Kidney (tissue), 14 donors: ENCODE results near the gene ACAP3. TPM values are rescaled to one million over a fixed set of nuclear protein-coding genes. Genes with fewer than 3 reads are reported as not detected.

Experiments used
- DNase-seq, 5 donors: peaks; one replicate each; pipeline ENCODE4 v3.0.0-alpha.2; 2013 to 2020
- FAIRE-seq: peaks from 2 replicates; lab custom pipeline; 2012; peaks lifted over from hg19 to GRCh38; lab: Jason Lieb, UNC
- H3K27ac ChIP-seq, 2 donors: one replicate each; pipeline ENCODE4 v1.7.0; 2013; ENCODE audit warnings: low read depth in 2 of 2, low read length in 2 of 2, inconsistent platforms in 1 of 2
- H3K27me3 ChIP-seq: one replicate; pipeline ENCODE4 v1.7.1; 2013; ENCODE audit warnings: low read length, inconsistent platforms; ENCODE audit not compliant: control insufficient read depth, insufficient read depth
- H3K36me3 ChIP-seq, 3 donors: one replicate each; pipeline versions ENCODE4 v1.7.0 to v1.7.1; 2013; ENCODE audit warnings: low read length in 3 of 3, control low read depth in 1 of 3, inconsistent platforms in 1 of 3; ENCODE audit not compliant: insufficient read depth in 3 of 3, control insufficient read depth in 2 of 3
- H3K4me1 ChIP-seq, 3 donors: one replicate each; pipeline versions ENCODE4 v1.7.0 to v1.7.1; 2013; ENCODE audit warnings: low read length in 3 of 3, inconsistent platforms in 1 of 3, low read depth in 1 of 3; ENCODE audit not compliant: control insufficient read depth in 2 of 3, insufficient read depth in 2 of 3
- H3K4me3 ChIP-seq, 3 donors: one replicate each; pipeline versions ENCODE4 v1.7.0 to v1.8.1; 2013; ENCODE audit warnings: low read length in 3 of 3, control low read depth in 1 of 3, inconsistent platforms in 1 of 3
- H3K9ac ChIP-seq, 3 donors: one replicate each; pipeline versions ENCODE4 v1.7.0 to v1.7.1; 2013; ENCODE audit warnings: low read length in 3 of 3, control low read depth in 1 of 3, inconsistent platforms in 1 of 3
- H3K9me3 ChIP-seq, 3 donors: one replicate each; pipeline versions ENCODE4 v1.7.0 to v1.7.1; 2013; ENCODE audit warnings: low read length in 3 of 3, control low read depth in 1 of 3, inconsistent platforms in 1 of 3; ENCODE audit not compliant: control insufficient read depth in 2 of 3, insufficient read depth in 1 of 3
- intact Hi-C: fragments of 100-400 bp; cut with DNase I; formaldehyde crosslinking; loops from one replicate; pipeline ENCODE4 v1.11.1; 2022
- polyA plus RNA-seq: library from polyadenylated mRNA; stranded (reverse); fragments of 350-450 nt; fragmentation: Illumina TruSeq; extraction: RNeasy Lipid Tissue Mini Kit (QIAGEN cat#74804); gene quantifications from one replicate; pipeline ENCODE4 v1.2.3, GENCODE V29; 2014; ENCODE audit warnings: low read depth, low replicate concordance; ENCODE audit not compliant: insufficient read depth
- total RNA-seq: library from RNA; stranded (reverse); fragmentation: NEBNext Ultra II Directional; extraction: Animal tissue kit (Norgen Biotek cat#: 25700); gene quantifications from one replicate; pipeline ENCODE4 v1.2.1, GENCODE V29; 2021
- TF ChIP-seq, protein P1 (sequence below): IDR thresholded peaks from 3 replicates; pipeline ENCODE4 v1.5.1; 2012; ENCODE audit warnings: mild to moderate bottlenecking, moderate library complexity, borderline replicate concordance; ENCODE audit not compliant: insufficient read depth; ENCODE audit errors: extremely low read depth
- donor health status: control.
- donor health status: control.
- donor health status: control.
- donor health status: control.
- donor health status: control.
- donor health status: DM: yes; HTN: yes; CAD: no.
- donor health status: Normal renal cell carcinoma (clear cell type).

ACAP3 gene
- total and polyA plus RNA-seq, 2 donors from 2014 or later, result 15.9 to 39.5 TPM

DNA sequence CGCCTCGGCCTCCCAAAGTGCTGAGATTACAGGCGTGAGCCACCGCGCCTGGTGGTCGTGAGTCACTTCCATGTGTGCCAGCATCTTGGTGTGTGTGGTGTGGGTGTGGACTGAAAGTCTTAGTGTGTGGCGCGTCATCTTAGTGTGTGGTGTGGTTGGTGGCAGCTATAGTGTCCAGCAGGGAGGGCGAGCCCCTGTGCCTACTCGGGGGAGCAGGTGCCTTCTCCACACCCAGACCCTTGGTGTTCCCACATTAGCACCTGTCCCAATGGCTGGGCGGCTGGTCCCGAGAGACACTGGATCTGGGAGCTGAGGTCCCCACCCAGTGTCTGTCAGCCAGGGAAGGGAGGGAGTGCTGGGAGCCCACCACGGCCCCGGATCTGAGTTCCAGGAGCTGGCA lies 24.7 kb downstream of the ACAP3 start:
- DNase-seq, result no peak
- intact Hi-C loops, result no loop called here

DNA sequence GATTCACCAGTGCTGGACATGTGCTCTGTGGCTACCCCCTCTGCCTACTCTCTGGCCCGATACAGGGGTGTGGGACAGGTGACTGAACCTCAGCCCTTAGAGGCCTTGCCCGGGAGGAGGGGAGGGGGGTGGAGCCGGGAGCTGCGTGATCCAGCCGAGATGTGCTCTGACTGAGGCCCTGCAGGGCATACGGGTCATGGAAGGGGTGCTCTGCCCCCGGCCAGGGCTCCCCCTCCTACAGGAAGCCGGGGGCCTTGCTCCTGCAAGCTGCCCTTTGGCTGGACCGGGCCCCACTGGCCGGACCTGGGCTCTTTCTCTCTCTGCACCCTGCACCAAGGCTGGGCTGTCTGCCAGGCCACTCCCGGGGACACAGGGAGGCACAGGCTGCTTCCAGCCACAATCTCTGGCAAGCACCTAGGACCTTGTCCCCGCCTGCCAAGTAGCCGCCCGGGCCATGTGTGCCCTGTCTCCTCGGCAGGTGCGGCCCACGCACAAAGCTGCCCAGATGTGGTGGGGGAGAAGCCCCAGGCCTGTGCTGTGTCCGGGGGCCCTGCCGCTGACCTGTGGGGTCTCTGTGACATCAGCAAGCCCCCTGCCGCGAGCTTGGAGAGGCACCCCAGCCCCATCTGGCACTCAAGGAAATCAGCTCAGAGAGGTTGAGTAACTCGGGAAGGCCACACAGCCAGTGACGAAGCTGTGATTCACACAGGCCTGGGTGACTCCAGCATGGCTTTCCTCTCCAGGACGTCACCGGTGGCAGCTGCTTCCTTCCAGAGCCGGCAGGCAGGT lies 26.0 kb downstream of the ACAP3 start:
- no peaks in the 10 kb centered on the region for H3K27me3 ChIP-seq
- intact Hi-C loops, result no loop called here
- H3K9me3 ChIP-seq, result no peaks in the 10 kb centered on the region
- TF ChIP-seq, protein P1, sequence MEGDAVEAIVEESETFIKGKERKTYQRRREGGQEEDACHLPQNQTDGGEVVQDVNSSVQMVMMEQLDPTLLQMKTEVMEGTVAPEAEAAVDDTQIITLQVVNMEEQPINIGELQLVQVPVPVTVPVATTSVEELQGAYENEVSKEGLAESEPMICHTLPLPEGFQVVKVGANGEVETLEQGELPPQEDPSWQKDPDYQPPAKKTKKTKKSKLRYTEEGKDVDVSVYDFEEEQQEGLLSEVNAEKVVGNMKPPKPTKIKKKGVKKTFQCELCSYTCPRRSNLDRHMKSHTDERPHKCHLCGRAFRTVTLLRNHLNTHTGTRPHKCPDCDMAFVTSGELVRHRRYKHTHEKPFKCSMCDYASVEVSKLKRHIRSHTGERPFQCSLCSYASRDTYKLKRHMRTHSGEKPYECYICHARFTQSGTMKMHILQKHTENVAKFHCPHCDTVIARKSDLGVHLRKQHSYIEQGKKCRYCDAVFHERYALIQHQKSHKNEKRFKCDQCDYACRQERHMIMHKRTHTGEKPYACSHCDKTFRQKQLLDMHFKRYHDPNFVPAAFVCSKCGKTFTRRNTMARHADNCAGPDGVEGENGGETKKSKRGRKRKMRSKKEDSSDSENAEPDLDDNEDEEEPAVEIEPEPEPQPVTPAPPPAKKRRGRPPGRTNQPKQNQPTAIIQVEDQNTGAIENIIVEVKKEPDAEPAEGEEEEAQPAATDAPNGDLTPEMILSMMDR, result no peak
- no peak for FAIRE-seq
- peak overlapping the region in 1 of 3 donors; percentile 46 for H3K9ac ChIP-seq
- peak overlapping the region in 1 of 2 donors; percentile 57 for H3K27ac ChIP-seq
- peak in 2 of 5 donors; percentile 53 to 92 for DNase-seq
- H3K36me3 ChIP-seq, result no peaks in the 10 kb centered on the region
- H3K4me3 ChIP-seq, result no peak overlapping the region
- H3K4me1 ChIP-seq, result peaks cover 0 to 13% (median 6%) of the 10 kb centered on the region in 3 donors

More for the DNA sequence above, 24.7 kb downstream of the ACAP3 start:
- H3K4me1 ChIP-seq, result peaks cover 0 to 13% (median 6%) of the 10 kb centered on the region in 3 donors
- no peak overlapping the region for H3K4me3 ChIP-seq
- no peaks in the 10 kb centered on the region for H3K9me3 ChIP-seq
- H3K9ac ChIP-seq, result no peak overlapping the region
- no peaks in the 10 kb centered on the region for H3K27me3 ChIP-seq
- TF ChIP-seq, protein P1, result no peak
- H3K36me3 ChIP-seq, result no peaks in the 10 kb centered on the region
- no peak for FAIRE-seq
- H3K27ac ChIP-seq, result no peak overlapping the region

DNA sequence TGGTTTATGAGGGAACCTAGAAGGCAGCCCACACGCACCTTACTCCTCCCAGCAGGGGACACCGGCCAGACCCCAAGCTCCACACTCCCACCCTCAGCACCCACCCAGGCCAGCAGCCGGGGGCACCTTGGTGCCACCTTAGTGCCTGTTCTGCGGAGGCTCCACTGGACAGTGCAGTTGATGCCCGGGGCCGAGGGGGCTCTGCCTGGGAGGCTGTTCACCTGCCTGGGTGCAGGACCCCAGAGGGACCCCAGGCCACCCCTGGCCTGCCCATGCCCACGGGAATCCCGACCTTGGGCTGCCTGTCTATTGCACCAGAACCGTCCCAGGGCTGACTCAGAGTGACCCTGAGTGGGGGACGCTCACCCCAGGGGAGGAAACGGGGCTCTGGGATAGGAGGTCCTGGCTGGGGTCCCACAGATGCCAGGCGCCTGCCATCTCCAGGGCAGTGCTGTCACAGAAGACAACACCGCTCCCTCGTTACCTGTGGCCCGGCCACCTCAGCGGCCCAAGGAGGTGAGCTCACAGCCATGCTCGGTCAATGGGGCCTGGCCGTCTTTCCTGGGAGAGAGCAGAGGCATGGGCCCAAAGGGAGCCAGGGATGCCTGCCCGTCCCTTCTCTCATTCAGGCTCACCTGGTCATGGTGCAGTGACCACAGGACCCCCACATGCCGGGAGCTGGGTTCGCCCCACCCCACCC lies 26.8 kb downstream of the ACAP3 start:
- DNase-seq, result peak in 1 of 5 donors; percentile 63
- no peak for FAIRE-seq
- Histone ChIP-seq H3K27ac (peak overlapping the region in 1 of 2 donors; percentile 57), H3K27me3 (no peaks in the 10 kb centered on the region), H3K4me1 (peaks cover 0 to 13% (median 6%) of the 10 kb centered on the region in 3 donors), H3K9me3 (no peaks in the 10 kb centered on the region), H3K36me3 (no peaks in the 10 kb centered on the region), H3K9ac (no peak overlapping the region), H3K4me3 (no peak overlapping the region)
- TF ChIP-seq, protein P1, result no peak
- intact Hi-C loops, result no loop called here
